Colonic mucosa (tissue), 4 donors: ENCODE measurements around the gene MAP1LC3B2. TPM values are rescaled to one million over a fixed set of nuclear protein-coding genes. Genes with fewer than 3 reads are reported as not detected.

Source experiments
- DNase-seq: peaks from one replicate; pipeline ENCODE4 v3.0.0-alpha.2; 2020
- H3K27ac ChIP-seq: fragments of 200-600 bp; one replicate; pipeline ENCODE4 v1.8.0; 2021
- H3K27me3 ChIP-seq: fragments of 200-600 bp; one replicate; pipeline ENCODE4 v1.8.0; 2021
- H3K36me3 ChIP-seq: fragments of 200-600 bp; one replicate; pipeline ENCODE4 v1.8.0; 2021
- H3K4me1 ChIP-seq: fragments of 200-600 bp; one replicate; pipeline ENCODE4 v1.8.0; 2021; ENCODE audit warnings: mild to moderate bottlenecking
- H3K4me3 ChIP-seq: fragments of 200-600 bp; one replicate; pipeline ENCODE4 v1.8.0; 2021
- H3K9ac ChIP-seq, 2 donors: one replicate each; pipeline ENCODE4 v1.7.0; 2013; ENCODE audit warnings: control low read depth in 2 of 2, low read depth in 2 of 2, low read length in 2 of 2
- H3K9me3 ChIP-seq: fragments of 200-600 bp; one replicate; pipeline ENCODE4 v1.8.0; 2021
- CTCF ChIP-seq: fragments of 200-600 bp; IDR thresholded peaks from one replicate; pipeline ENCODE4 v1.8.0; 2022; ENCODE audit warnings: antibody characterized with exemption, mild to moderate bottlenecking
- intact Hi-C: fragments of 100-400 bp; cut with DNase I; formaldehyde crosslinking; loops from one replicate; pipeline ENCODE4 v1.14.1; 2022
- total RNA-seq, 2 donors: library from RNA; stranded (reverse); fragmentation: NEBNext Ultra II Directional in 1 of 2; extraction: Animal tissue kit (Norgen Biotek cat#: 25700) in 1 of 2; gene quantifications; one replicate each; pipeline ENCODE4 v1.2.1, GENCODE V29; 2021
- donor health status: healthy.
- donor health status: DM: no; HTN: no; CAD: no.
- donor health status: DM: no; HTN: no; CAD: no.

MAP1LC3B2 gene
- total RNA-seq, 2 donors from 2014 or later = 0.93 to 1.2 TPM

GRCh38 chr12:116538076-116538591 lies 21.0 kb upstream of the MAP1LC3B2 start:
- TF ChIP-seq CTCF = no peak
- no peak overlapping the region for H3K27ac ChIP-seq
- no peak overlapping the region for H3K9ac ChIP-seq
- no peaks in the 10 kb centered on the region for H3K9me3 ChIP-seq
- no peaks in the 10 kb centered on the region for H3K36me3 ChIP-seq
- H3K4me1 ChIP-seq = peaks cover 15% of the 10 kb centered on the region
- no peaks in the 10 kb centered on the region for H3K27me3 ChIP-seq
- intact Hi-C loops = no loop called here
- H3K4me3 ChIP-seq = no peak overlapping the region
- DNase-seq = no peak

GRCh38 chr12:116538682-116539305 lies 20.4 kb upstream of the MAP1LC3B2 start:
- Histone ChIP-seq H3K9ac (peak overlapping the region in 1 of 2 donors; percentile 21), H3K27ac (peak overlapping the region; percentile 5), H3K4me1 (peaks cover 15% of the 10 kb centered on the region), H3K36me3 (no peaks in the 10 kb centered on the region), H3K4me3 (no peak overlapping the region), H3K9me3 (no peaks in the 10 kb centered on the region), H3K27me3 (no peaks in the 10 kb centered on the region)
- intact Hi-C loops = no loop called here
- DNase-seq = peak; percentile 58
- TF ChIP-seq CTCF = no peak

GRCh38 chr12:116539361-116539771 lies 19.8 kb upstream of the MAP1LC3B2 start:
- no peaks in the 10 kb centered on the region for H3K36me3 ChIP-seq
- H3K9ac ChIP-seq = peak overlapping the region in 1 of 2 donors; percentile 21
- peaks cover 15% of the 10 kb centered on the region for H3K4me1 ChIP-seq
- H3K27ac ChIP-seq = peak overlapping the region; percentile 5
- no peaks in the 10 kb centered on the region for H3K9me3 ChIP-seq
- DNase-seq = no peak
- intact Hi-C loops = no loop called here
- no peak for TF ChIP-seq CTCF
- no peak overlapping the region for H3K4me3 ChIP-seq
- H3K27me3 ChIP-seq = no peaks in the 10 kb centered on the region

- H3K36me3 ChIP-seq = no peaks in the 10 kb centered on the region
- H3K27ac ChIP-seq = peak overlapping the region; percentile 5
- no peaks in the 10 kb centered on the region for H3K9me3 ChIP-seq
- H3K9ac ChIP-seq = no peak overlapping the region
- H3K27me3 ChIP-seq = no peaks in the 10 kb centered on the region
- H3K4me3 ChIP-seq = no peak overlapping the region
- TF ChIP-seq CTCF = no peak
- peak; percentile 69 for DNase-seq
- intact Hi-C loops = no loop called here
- peaks cover 10% of the 10 kb centered on the region for H3K4me1 ChIP-seq
Measured at GRCh38 chr12:116539905-116540482, 19.2 kb upstream of the MAP1LC3B2 start.

- peak overlapping the region; percentile 5 for H3K27ac ChIP-seq
- peaks cover 10% of the 10 kb centered on the region for H3K4me1 ChIP-seq
- H3K4me3 ChIP-seq = no peak overlapping the region
- H3K9ac ChIP-seq = no peak overlapping the region
- H3K27me3 ChIP-seq = no peaks in the 10 kb centered on the region
- no peaks in the 10 kb centered on the region for H3K9me3 ChIP-seq
- intact Hi-C loops = no loop called here
- H3K36me3 ChIP-seq = no peaks in the 10 kb centered on the region
- no peak for TF ChIP-seq CTCF
- DNase-seq = no peak
Measured at GRCh38 chr12:116540622-116541152, 18.5 kb upstream of the MAP1LC3B2 start.
